K562 (cell line): ENCODE data around the gene BLZF1. TPM values are rescaled to one million over a fixed set of nuclear protein-coding genes. Genes with fewer than 3 reads are reported as not detected.

ENCODE experiments used
- ATAC-seq: fragments of 200-7000 bp; cut with Tn5 transposase; 3 replicates; pipeline ENCODE4 v1.9.1; 2020; ENCODE audit warnings: moderate library complexity
- BruUV-seq: library from RNA; stranded (reverse); fragments of 400-500 nt; replicated peaks from 2 replicates; lab custom pipeline; 2021; lab: Mats Ljungman, UMichigan
- CTCF ChIA-PET: fragments of 300-600 bp; formaldehyde crosslinking; extraction: SDS; loops from one replicate; lab custom pipeline; 2021; ENCODE audit warnings: low intra/inter-chr PET ratio; lab: Yijun Ruan, JAX
- POLR2A ChIA-PET: fragments of 300-600, 350-650 bp; sonication (Branson Sonifier 250); formaldehyde crosslinking; extraction: SDS; loops from one replicate; lab custom pipeline; 2021; ENCODE audit warnings: antibody characterized with exemption, inconsistent platforms; lab: Yijun Ruan, JAX
- DNase-seq, 4 experiments: peaks; one replicate each; pipeline versions ENCODE4 v3.0.0 to v3.0.0-alpha.2; 2011 to 2018; ENCODE audit warnings: low spot score in 3 of 4, mixed read lengths in 3 of 4; ENCODE audit errors: extremely low read depth in 1 of 4
- FAIRE-seq: peaks from 2 replicates; lab custom pipeline; 2011; peaks lifted over from hg19 to GRCh38; lab: Jason Lieb, UNC
- H2AFZ ChIP-seq: 2 replicates; pipeline ENCODE4 v1.6.0; 2011; ENCODE audit warnings: low read depth, low read length, control low read depth, inconsistent platforms
- H3K27ac ChIP-seq: fragments of 200-600 bp; 3 replicates; pipeline ENCODE4 v1.8.0; 2011; ENCODE audit warnings: low read depth, mild to moderate bottlenecking, control low read depth, inconsistent platforms, low read length, moderate library complexity, mixed read lengths; ENCODE audit errors: extremely low read depth
- H3K27me3 ChIP-seq, 2 experiments: fragments of 300-600 bp in 1 of 2; 2 replicates in 1 of 2; 3 replicates in 1 of 2; pipeline versions ENCODE4 v1.6.0 to v1.8.0; 2011; ENCODE audit warnings: inconsistent platforms in 2 of 2, low read length in 2 of 2, mild to moderate bottlenecking in 1 of 2, mixed read lengths in 1 of 2, moderate library complexity in 1 of 2; ENCODE audit not compliant: control insufficient read depth in 2 of 2, insufficient read depth in 2 of 2
- H3K36me3 ChIP-seq: fragments of 300-600 bp; 3 replicates; pipeline ENCODE4 v1.8.0; 2011; ENCODE audit warnings: mild to moderate bottlenecking, low read length, inconsistent platforms; ENCODE audit not compliant: control insufficient read depth, insufficient read depth
- H3K4me1 ChIP-seq, 2 experiments: fragments of 200-600 bp in 1 of 2; replicated peaks in 1 of 2; 2 replicates in 1 of 2; 3 replicates in 1 of 2; pipeline versions ENCODE4 v1.5.1 to v1.8.0; 2011; ENCODE audit warnings: inconsistent platforms in 2 of 2, low read length in 2 of 2, mild to moderate bottlenecking in 1 of 2, mixed read lengths in 1 of 2, moderate library complexity in 1 of 2; ENCODE audit not compliant: control insufficient read depth in 2 of 2, insufficient read depth in 2 of 2
- H3K4me2 ChIP-seq: 2 replicates; pipeline ENCODE4 v1.6.1; 2011; ENCODE audit warnings: low read length, control low read depth, inconsistent platforms, mixed read lengths; ENCODE audit not compliant: insufficient read depth
- H3K4me3 ChIP-seq: fragments of 200-600 bp; sonication (generic), shearing (Covaris generic); 2 replicates; pipeline ENCODE4 v1.5.1; 2016; ENCODE audit warnings: control low read depth, inconsistent platforms
- H3K79me2 ChIP-seq: fragments of 200-600 bp; 3 replicates; pipeline ENCODE4 v1.8.0; 2011; ENCODE audit warnings: low read length, inconsistent platforms; ENCODE audit not compliant: control insufficient read depth, insufficient read depth
- H3K9ac ChIP-seq, 2 experiments: 2 replicates each; pipeline versions ENCODE4 v1.6.0 to v1.6.1; 2011; ENCODE audit warnings: low read depth in 2 of 2, low read length in 2 of 2, control low read depth in 1 of 2, inconsistent platforms in 1 of 2, mild to moderate bottlenecking in 1 of 2, mixed read lengths in 1 of 2; ENCODE audit not compliant: insufficient read depth in 1 of 2
- H3K9me1 ChIP-seq: one replicate; pipeline ENCODE4 v1.6.0; 2011; ENCODE audit warnings: inconsistent platforms, mild to moderate bottlenecking, low read length, moderate library complexity; ENCODE audit not compliant: control insufficient read depth, insufficient read depth
- H3K9me3 ChIP-seq: replicated peaks from 2 replicates; pipeline ENCODE4 v1.5.1; 2011; ENCODE audit warnings: low read depth, low read length, inconsistent platforms; ENCODE audit not compliant: control insufficient read depth, insufficient read depth
- H4K20me1 ChIP-seq: replicated peaks from 2 replicates; pipeline ENCODE4 v1.6.1; 2011; ENCODE audit warnings: low read length, inconsistent platforms, mixed read lengths; ENCODE audit not compliant: control insufficient read depth, insufficient read depth
- ARID1B ChIP-seq: fragments of 450-650 bp; IDR thresholded peaks from 2 replicates; pipeline ENCODE4 v1.6.1; 2016; ENCODE audit warnings: antibody characterized with exemption, mild to moderate bottlenecking, inconsistent platforms
- BRF1 ChIP-seq: IDR thresholded peaks from 3 replicates; pipeline ENCODE4 v1.6.1; 2011; ENCODE audit warnings: borderline replicate concordance, mild to moderate bottlenecking; ENCODE audit not compliant: insufficient read length; ENCODE audit errors: extremely low read depth
- DACH1 ChIP-seq: fragments of 450-650 bp; IDR thresholded peaks from 2 replicates; pipeline ENCODE4 v1.6.1; 2018; ENCODE audit not compliant: partially characterized antibody
- KDM2B ChIP-seq: fragments of 250-450 bp; sonication (Bioruptor Pico); IDR thresholded peaks from 2 replicates; pipeline ENCODE4 v1.8.0; 2021; ENCODE audit warnings: mild to moderate bottlenecking, moderate library complexity
- KLF1 ChIP-seq: fragments of 450-650 bp; IDR thresholded peaks from 2 replicates; pipeline ENCODE4 v1.6.1; 2016; ENCODE audit warnings: missing genetic modification characterization, missing compliant biosample characterization
- MTA3 ChIP-seq: fragments of 450-650 bp; formaldehyde crosslinking; IDR thresholded peaks from 2 replicates; pipeline ENCODE4 v1.6.1; 2017; ENCODE audit warnings: mild to moderate bottlenecking, borderline replicate concordance
- PRMT5 ChIP-seq: sonication (generic); formaldehyde crosslinking; IDR thresholded peaks from 2 replicates; pipeline ENCODE4 v1.5.0; 2020; ENCODE audit warnings: missing genetic modification reagents
- SMAD1 ChIP-seq: fragments of 150-350 bp; IDR thresholded peaks from 2 replicates; pipeline ENCODE4 v1.6.1; 2014; ENCODE audit warnings: low read length, low read depth; ENCODE audit not compliant: partially characterized antibody
- SREBF1 ChIP-seq: fragments of 150-350 bp; IDR thresholded peaks from 2 replicates; pipeline ENCODE4 v1.6.1; 2014; ENCODE audit warnings: antibody characterized with exemption, low read depth, low read length, borderline replicate concordance
- TBL1XR1 ChIP-seq, 2 experiments: IDR thresholded peaks; 2 replicates each; pipeline ENCODE4 v1.6.1; 2012; ENCODE audit warnings: improper control_type of control experiment in 2 of 2, low read length in 2 of 2, mild to moderate bottlenecking in 1 of 2
- TEAD4 ChIP-seq, 2 experiments: sonication (generic) in 1 of 2; formaldehyde crosslinking in 1 of 2; IDR thresholded peaks; 2 replicates each; pipeline versions ENCODE4 v1.6.1 to v1.8.0; 2012 to 2022; ENCODE audit warnings: borderline replicate concordance in 1 of 2, inconsistent platforms in 1 of 2, low read length in 1 of 2, mild to moderate bottlenecking in 1 of 2, missing genetic modification reagents in 1 of 2
- THRAP3 ChIP-seq: fragments of 450-650 bp; IDR thresholded peaks from 2 replicates; pipeline ENCODE4 v1.6.1; 2016; ENCODE audit warnings: mild to moderate bottlenecking, inconsistent platforms, borderline replicate concordance
- USF1 ChIP-seq: sonication (generic); formaldehyde crosslinking; IDR thresholded peaks from 2 replicates; pipeline ENCODE4 v1.9.0; 2022; ENCODE audit warnings: mild to moderate bottlenecking, missing genetic modification reagents
- ZBTB26 ChIP-seq: fragments of 450-650 bp; formaldehyde crosslinking; IDR thresholded peaks from 2 replicates; pipeline ENCODE4 v1.4.0; 2022; ENCODE audit warnings: missing genetic modification characterization
- ZNF398 ChIP-seq: fragments of 250-450 bp; sonication (Bioruptor Pico); IDR thresholded peaks from 2 replicates; pipeline ENCODE4 v1.8.0; 2021; ENCODE audit warnings: moderate library complexity, mild to moderate bottlenecking, inconsistent platforms
- ZNF695 ChIP-seq: fragments of 450-650 bp; formaldehyde crosslinking; IDR thresholded peaks from 2 replicates; pipeline ENCODE4 v1.4.0; 2020; ENCODE audit warnings: mild to moderate bottlenecking, moderate library complexity
- WGBS: fragments of 100-300 bp; shearing (Covaris generic); methylation state at CpG from one replicate; pipeline ENCODE4 v1.1.6; 2016; ENCODE audit warnings: low coverage, mixed read lengths; ENCODE audit not compliant: insufficient coverage; ENCODE audit errors: missing lambda C conversion rate; 5-methylcytosine and 5-hydroxymethylcytosine counted together
- in situ Hi-C: fragments of 300-500 bp; cut with MboI; formaldehyde crosslinking; loops from 4 replicates; pipeline ENCODE4 v1.15.0; 2018; ENCODE audit warnings: inconsistent platforms, mixed read lengths
- intact Hi-C: fragments of 100-400 bp; cut with micrococcal nuclease; formaldehyde crosslinking; loops from 2 replicates; pipeline ENCODE4 v1.14.2; 2022
- polyA plus RNA-seq, 8 experiments: library from polyadenylated mRNA; depleted of rRNA in 4 of 8; stranded (reverse) in 5 of 8; unstranded in 3 of 8; fragments of >200 nt; fragmentation: Nextera tagmentation in 2 of 8; fragmentation: Illumina TruSeq in 1 of 8; extraction: Ambion mirVana in 2 of 8; extraction: Trizol in 1 of 8; gene quantifications; 2 replicates each; pipeline versions ENCODE4 v1.2.1 to v1.2.3, GENCODE V29; 2011 to 2014; ENCODE audit warnings: inconsistent platforms in 1 of 8, missing spikeins in 1 of 8
- total RNA-seq, 7 experiments: library from RNA; depleted of rRNA in 6 of 7; stranded (reverse); fragments of >200 nt in 6 of 7; fragmentation: Illumina TruSeq in 2 of 7; extraction: Trizol in 2 of 7; gene quantifications; 2 replicates each; pipeline versions ENCODE4 v1.2.1 to v1.2.3, GENCODE V29; 2011 to 2021; ENCODE audit warnings: low replicate concordance in 1 of 7

BLZF1 gene
- total and polyA plus RNA-seq, 9 of the 15 experiments (the other 6 are each of a cell fraction or from before 2014, with no cell fraction given) = 20.5 to 32.8 (median 25.3) TPM

GRCh38 chr1:169367686-169368405, at the start of gene BLZF1, which contains the start of gene NME7 (continued):
- TF ChIP-seq TEAD4 (IDR thresholded peaks at IDR 0.05; ENCODE audit: low read length) (peak; percentile 34; the same call in 1 of the 2 replicates), TEAD4 (CRISPR knock-in tag; IDR thresholded peaks at IDR 0.05; ENCODE audit: borderline replicate concordance) (no peak), PRMT5 (CRISPR knock-in tag) (no peak), KDM2B (CRISPR knock-in tag) (no peak), KLF1 (tag) (peak; percentile 89; the same call in 1 of the 2 replicates), ZNF695 (CRISPR knock-in tag) (no peak), ZBTB26 (CRISPR knock-in tag) (no peak), ARID1B (peak; percentile 9; the same call in 1 of the 2 replicates), THRAP3 (peak; percentile 18; the same call in 1 of the 2 replicates)

- 82% methylated on average over 3 of the region's 3 CpGs for WGBS
- FAIRE-seq = no peak
- TF ChIP-seq SMAD1 (no peak), TBL1XR1 (IDR thresholded peaks at IDR 0.05; ENCODE audit: low read length in 2 of 2) (no peak), SREBF1 (no peak), ZNF398 (CRISPR knock-in tag) (no peak), MTA3 (no peak), USF1 (CRISPR knock-in tag) (no peak), DACH1 (no peak), BRF1 (no peak)
Observed at GRCh38 chr1:169318536-169319244, 49.3 kb upstream of the BLZF1 start.

More at GRCh38 chr1:169318536-169319244, 49.3 kb upstream of the BLZF1 start:
- ATAC-seq (no peak), DNase-seq (no peak)
- POLR2A ChIA-PET = no interaction called here
- CTCF ChIA-PET = no interaction called here
- Histone ChIP-seq H3K27me3 (no peaks in the 10 kb centered on the region), H3K4me2 (no peak overlapping the region), H4K20me1 (no peaks in the 10 kb centered on the region), H3K4me3 (no peak overlapping the region), H3K79me2 (no peaks in the 10 kb centered on the region), H3K9me1 (no peaks in the 10 kb centered on the region), H3K9ac (no peak overlapping the region), H3K9me3 (no peaks in the 10 kb centered on the region), H2AFZ (no peak overlapping the region), H3K4me1 (no peaks in the 10 kb centered on the region), H3K27ac (no peak overlapping the region), H3K36me3 (no peaks in the 10 kb centered on the region)
- in situ Hi-C loops (no loop called here), intact Hi-C loops (no loop called here)
- no TSS peak for BruUV-seq
